Brain pericyte (primary cell): ENCODE measurements around the gene FMO3.

Experiments
- DNase-seq: peaks from one replicate; pipeline ENCODE4 v3.0.0-alpha.2; 2012; ENCODE audit warnings: low read depth, low spot score

FMO3 gene

GRCh38 chr1:171159148-171159547 lies 68.4 kb downstream of the FMO3 start:
- DNase-seq = no peak

- DNase-seq = no peak
These were observed 69.5 kb downstream of the FMO3 start for GRCh38 chr1:171160211-171160610.

GRCh38 chr1:171160639-171161354 lies 70.1 kb downstream of the FMO3 start:
- no peak for DNase-seq

DNA sequence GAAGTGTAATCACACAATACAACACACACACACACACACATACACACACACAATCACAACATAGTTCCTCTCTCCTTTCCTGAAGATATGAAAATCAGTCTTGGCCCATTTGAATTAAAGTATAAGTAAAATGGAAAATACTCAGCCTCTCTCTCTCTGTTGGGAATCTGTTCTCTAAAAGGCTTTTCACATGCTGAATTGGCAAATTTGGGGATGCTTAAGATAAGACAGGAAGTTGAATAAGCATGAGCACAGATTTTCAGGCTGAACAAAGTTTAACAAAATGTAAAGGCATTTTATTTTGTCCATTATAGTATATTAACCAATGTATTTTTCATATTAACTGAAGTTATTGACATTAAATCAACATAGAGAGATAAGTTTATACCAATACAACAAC lies 70.7 kb downstream of the FMO3 start:
- DNase-seq = no peak

- no peak for DNase-seq
These were observed 75.7 kb downstream of the FMO3 start for GRCh38 chr1:171166361-171166760.
